Measurements from ENCODE around the gene CREB1.

- TF ChIP-seq CTCF (IDR thresholded peaks at IDR 0.05) (no peak), EZH2phosphoT487 (IDR thresholded peaks at IDR 0.05) (no peak)
These were observed 17.4 kb upstream of the CREB1 start for GRCh38 chr2:207512356-207512755.

Data from neural progenitor cell (in vitro differentiated cells).